HCT116 (cell line): ENCODE data around the gene EXOSC1. TPM values are rescaled to one million over a fixed set of nuclear protein-coding genes. Genes with fewer than 3 reads are reported as not detected.
A peak's percentile ranks its signal among the peaks of the same experiment; 100 is the strongest.

Experiments used
- ATAC-seq: fragments of 200-7000 bp; cut with Tn5 transposase; 2 replicates; pipeline ENCODE4 v1.9.1; 2020; ENCODE audit warnings: mild to moderate bottlenecking, moderate library complexity
- BruUV-seq: library from RNA; stranded (reverse); fragments of 400-500 nt; replicated peaks from 2 replicates; lab custom pipeline; 2021; lab: Mats Ljungman, UMichigan
- CTCF ChIA-PET: fragments of 300-600 bp; sonication (Branson Sonifier 250); formaldehyde crosslinking; loops from one replicate; lab custom pipeline; 2021; ENCODE audit warnings: antibody characterized with exemption; lab: Charles Lee
- POLR2A ChIA-PET: fragments of 300-600, 350-600 bp; sonication (Branson Sonifier 250); formaldehyde crosslinking; loops from one replicate; lab custom pipeline; 2021; ENCODE audit warnings: antibody characterized with exemption; lab: Charles Lee
- RAD21 ChIA-PET, 2 experiments: fragments of 300-600 bp; sonication (Branson Sonifier 250); formaldehyde crosslinking; loops; one replicate each; lab custom pipeline; 2023; ENCODE audit warnings: low total read pairs in 2 of 2; ENCODE audit not compliant: uncharacterized antibody in 2 of 2, unreplicated experiment in 2 of 2, low non-redundant PET in 1 of 2; lab: Charles Lee
- DNase-seq: peaks from one replicate; pipeline ENCODE4 v3.0.0-alpha.2; 2010; ENCODE audit warnings: low read depth, low spot score
- H2AFZ ChIP-seq: fragments of 200-600 bp; shearing (Covaris generic), sonication (generic); 2 replicates; pipeline ENCODE4 v1.6.1; 2017; ENCODE audit warnings: low read depth, mixed run types, mixed read lengths, antibody characterized with exemption, low read length; ENCODE audit not compliant: poor library complexity, severe bottlenecking
- H3K27ac ChIP-seq: 2 replicates; pipeline ENCODE4 v1.5.1; 2012; ENCODE audit warnings: low read depth, low read length
- H3K27me3 ChIP-seq: fragments of 200-600 bp; sonication (generic); 2 replicates; pipeline ENCODE4 v1.6.1; 2016; ENCODE audit warnings: mixed run types, low read length, mixed read lengths; ENCODE audit not compliant: insufficient read depth
- H3K36me3 ChIP-seq, 2 experiments: fragments of 200-500 bp in 1 of 2; fragments of 200-600 bp in 1 of 2; sonication (Bioruptor generic) in 1 of 2; sonication (generic) in 1 of 2; 2 replicates each; pipeline versions ENCODE4 v1.5.1 to v1.6.1; 2014 to 2016; ENCODE audit warnings: low read length in 2 of 2, inconsistent platforms in 1 of 2, mixed read lengths in 1 of 2, mixed run types in 1 of 2; ENCODE audit not compliant: insufficient read depth in 2 of 2, control insufficient read depth in 1 of 2
- H3K4me1 ChIP-seq, 2 experiments: fragments of 200-600 bp in 1 of 2; sonication (generic) in 1 of 2; 2 replicates each; pipeline versions ENCODE4 v1.5.1 to v1.6.1; 2012 to 2017; ENCODE audit warnings: low read length in 2 of 2, inconsistent platforms in 1 of 2, mild to moderate bottlenecking in 1 of 2, mixed read lengths in 1 of 2, mixed run types in 1 of 2, moderate library complexity in 1 of 2; ENCODE audit not compliant: insufficient read depth in 2 of 2, control insufficient read depth in 1 of 2
- H3K4me2 ChIP-seq: fragments of 200-600 bp; sonication (generic); 2 replicates; pipeline ENCODE4 v1.6.1; 2017; ENCODE audit warnings: mixed run types, low read length, mixed read lengths
- H3K4me3 ChIP-seq, 2 experiments: fragments of 200-600 bp in 1 of 2; sonication (generic) in 1 of 2; replicated peaks in 1 of 2; 2 replicates each; pipeline ENCODE4 v1.5.1; 2011 to 2016; ENCODE audit warnings: low read length in 2 of 2, control low read depth in 1 of 2, low read depth in 1 of 2, mild to moderate bottlenecking in 1 of 2, mixed read lengths in 1 of 2, mixed run types in 1 of 2
- H3K79me2 ChIP-seq: fragments of 200-600 bp; sonication (generic); 2 replicates; pipeline ENCODE4 v1.6.1; 2017; ENCODE audit warnings: mild to moderate bottlenecking, mixed run types, low read length, moderate library complexity, mixed read lengths; ENCODE audit not compliant: insufficient read depth
- H3K9ac ChIP-seq: fragments of 200-600 bp; sonication (generic); 2 replicates; pipeline ENCODE4 v1.6.1; 2016; ENCODE audit warnings: low read length, mixed read lengths
- H3K9me2 ChIP-seq: fragments of 200-600 bp; sonication (generic), shearing (Covaris generic); 2 replicates; pipeline ENCODE4 v1.6.1; 2017; ENCODE audit warnings: mixed run types, mild to moderate bottlenecking, moderate library complexity; ENCODE audit not compliant: insufficient read depth
- H3K9me3 ChIP-seq, 2 experiments: fragments of 200-500 bp in 1 of 2; fragments of 200-600 bp in 1 of 2; sonication (Bioruptor generic) in 1 of 2; sonication (generic) in 1 of 2; 2 replicates each; pipeline ENCODE4 v1.6.1; 2014 to 2017; ENCODE audit warnings: low read length in 2 of 2, mixed read lengths in 2 of 2, inconsistent platforms in 1 of 2, low read depth in 1 of 2, mild to moderate bottlenecking in 1 of 2, mixed run types in 1 of 2, moderate library complexity in 1 of 2; ENCODE audit not compliant: control insufficient read depth in 1 of 2, insufficient read depth in 1 of 2
- H4K20me1 ChIP-seq: fragments of 200-600 bp; sonication (generic), shearing (Covaris generic); 2 replicates; pipeline ENCODE4 v1.6.1; 2017; ENCODE audit warnings: mixed run types, mild to moderate bottlenecking, moderate library complexity; ENCODE audit not compliant: insufficient read depth
- ATF3 ChIP-seq: IDR thresholded peaks from 2 replicates; pipeline ENCODE4 v1.6.1; 2012
- CBX3 ChIP-seq: IDR thresholded peaks from 2 replicates; pipeline ENCODE4 v1.6.1; 2012; ENCODE audit warnings: low read depth
- CEBPB ChIP-seq: IDR thresholded peaks from 2 replicates; pipeline ENCODE4 v1.6.1; 2012; ENCODE audit warnings: low read depth
- ELF1 ChIP-seq: IDR thresholded peaks from 2 replicates; pipeline ENCODE4 v1.6.1; 2012; ENCODE audit warnings: low read depth, borderline replicate concordance
- EZH2phosphoT487 ChIP-seq: fragments of 200-600 bp; IDR thresholded peaks from 2 replicates; pipeline ENCODE4 v1.6.1; 2018; ENCODE audit warnings: antibody characterized with exemption, borderline replicate concordance
- FOSL1 ChIP-seq: IDR thresholded peaks from 2 replicates; pipeline ENCODE4 v1.6.1; 2012; ENCODE audit warnings: low read depth
- JUND ChIP-seq: IDR thresholded peaks from 2 replicates; pipeline ENCODE4 v1.6.1; 2012
- POLR2AphosphoS5 ChIP-seq: IDR thresholded peaks from 2 replicates; pipeline ENCODE4 v1.6.1; 2011; ENCODE audit warnings: mild to moderate bottlenecking, low read depth, low read length, moderate library complexity
- RAD21 ChIP-seq: IDR thresholded peaks from 2 replicates; pipeline ENCODE4 v1.6.1; 2012; ENCODE audit warnings: low read depth, mild to moderate bottlenecking
- REST ChIP-seq: IDR thresholded peaks from 2 replicates; pipeline ENCODE4 v1.6.1; 2012; ENCODE audit warnings: low read depth
- SIN3A ChIP-seq: IDR thresholded peaks from 2 replicates; pipeline ENCODE4 v1.6.1; 2012; ENCODE audit warnings: low read depth
- YY1 ChIP-seq: IDR thresholded peaks from 2 replicates; pipeline ENCODE4 v1.6.1; 2011; ENCODE audit warnings: low read length, low read depth, moderate library complexity, mild to moderate bottlenecking; ENCODE audit not compliant: insufficient replicate concordance; ENCODE audit errors: extremely low read depth
- ZFX ChIP-seq: fragments of 450-650 bp; IDR thresholded peaks from 2 replicates; pipeline ENCODE4 v1.6.1; 2017
- ZNF274 ChIP-seq: fragments of 200-500 bp; sonication (Bioruptor generic); IDR thresholded peaks from 2 replicates; pipeline ENCODE4 v1.6.1; 2014; ENCODE audit warnings: mild to moderate bottlenecking, low read depth, low read length, inconsistent platforms
- intact Hi-C: fragments of 100-400 bp; cut with micrococcal nuclease; formaldehyde crosslinking; loops from 2 replicates; pipeline ENCODE4 v1.10.0; 2022
- total RNA-seq: library from RNA; stranded (reverse); gene quantifications from one replicate; pipeline ENCODE4 v1.2.1, GENCODE V29; 2021; ENCODE audit not compliant: unreplicated experiment

Gene EXOSC1
- total RNA-seq, 1 experiment from 2014 or later: 38.9 TPM

GRCh38 chr10:97393034-97393573, 52.7 kb downstream of the EXOSC1 start:
- Histone ChIP-seq H2AFZ (no peak overlapping the region), H3K9me3 (no peaks in the 10 kb centered on the region), H3K4me3 (no peak overlapping the region), H3K4me2 (no peak overlapping the region), H4K20me1 (no peaks in the 10 kb centered on the region), H3K9me2 (no peaks in the 10 kb centered on the region), H3K79me2 (peaks cover 20% of the 10 kb centered on the region; the same call in 1 of the 2 replicates), H3K27ac (no peak overlapping the region), H3K4me1 (no peaks in the 10 kb centered on the region), H3K36me3 (peaks cover 42 to 49% of the 10 kb centered on the region in 2 experiments; a peak in 3 of 4 replicates), H3K27me3 (no peaks in the 10 kb centered on the region), H3K9ac (no peak overlapping the region)
- TSS peak; percentile 8 for BruUV-seq
- TF ChIP-seq RAD21 (no peak), ZFX (no peak), CEBPB (no peak), SIN3A (no peak), POLR2AphosphoS5 (no peak), ATF3 (no peak)
- CTCF ChIA-PET: no interaction called here
- DNase-seq: no peak
- RAD21 ChIA-PET: no interaction called here
- intact Hi-C loops: no loop called here
- POLR2A ChIA-PET: interaction anchor here (1.2 kb wide), 1 partner anchor 8 kb away, joined by 3 read pairs; the partner anchor contains the start of gene RRP12
- no peak for ATAC-seq

- Histone ChIP-seq H3K4me1 (no peaks in the 10 kb centered on the region), H3K4me2 (no peak overlapping the region), H2AFZ (no peak overlapping the region), H4K20me1 (no peaks in the 10 kb centered on the region), H3K79me2 (peaks cover 13% of the 10 kb centered on the region; the same call in 1 of the 2 replicates), H3K36me3 (peaks cover 33 to 49% of the 10 kb centered on the region in 2 experiments; a peak in 3 of 4 replicates), H3K4me3 (no peak overlapping the region), H3K9me3 (no peaks in the 10 kb centered on the region), H3K9ac (no peak overlapping the region), H3K27ac (no peak overlapping the region), H3K9me2 (no peaks in the 10 kb centered on the region), H3K27me3 (no peaks in the 10 kb centered on the region)
- ChIA-PET RAD21 (no interaction called here), CTCF (no interaction called here), POLR2A (no interaction called here)
- DNase-seq: no peak
- intact Hi-C loops: no loop called here
- no TSS peak for BruUV-seq
- TF ChIP-seq ELF1 (no peak), JUND (no peak), EZH2phosphoT487 (no peak), REST (no peak), CBX3 (no peak), CEBPB (no peak), SIN3A (no peak), RAD21 (no peak), FOSL1 (no peak), ZNF274 (no peak), YY1 (no peak), ZFX (no peak)
- no peak for ATAC-seq
Observed at GRCh38 chr10:97390091-97390490, 55.7 kb downstream of the EXOSC1 start.
